Transverse colon (tissue), 4 donors: ENCODE measurements around the gene GAA. TPM values are rescaled to one million over a fixed set of nuclear protein-coding genes. Genes with fewer than 3 reads are reported as not detected.

Source experiments
- DNase-seq: peaks from one replicate; pipeline ENCODE4 v3.0.0-alpha.2; 2019
- H3K27ac ChIP-seq, 4 donors: fragments of 200-600 bp; sonication (generic); 2 replicates each; pipeline ENCODE4 v1.5.1; 2016 to 2018; ENCODE audit warnings: inconsistent platforms in 4 of 4
- H3K27me3 ChIP-seq: fragments of 200-600 bp; sonication (generic); 2 replicates; pipeline ENCODE4 v1.5.1; 2017; ENCODE audit warnings: inconsistent platforms
- H3K36me3 ChIP-seq, 4 donors: fragments of 200-600 bp; sonication (generic); 2 replicates each; pipeline ENCODE4 v1.5.1; 2017 to 2019; ENCODE audit warnings: inconsistent platforms in 4 of 4
- H3K4me1 ChIP-seq, 4 donors: fragments of 200-600 bp; sonication (generic); 2 replicates each; pipeline ENCODE4 v1.5.1; 2017 to 2020; ENCODE audit warnings: inconsistent platforms in 4 of 4
- H3K4me3 ChIP-seq, 4 donors: fragments of 200-600 bp; sonication (generic); 1 replicate in 1 of 4; 2 replicates in 3 of 4; pipeline versions ENCODE4 v1.5.1 to v1.6.1; 2017 to 2019; ENCODE audit warnings: inconsistent platforms in 4 of 4
- H3K9me3 ChIP-seq, 2 donors: fragments of 200-600 bp; sonication (generic); 2 replicates each; pipeline ENCODE4 v1.5.1; 2017 to 2019; ENCODE audit warnings: inconsistent platforms in 2 of 2
- CTCF ChIP-seq, 5 experiments: fragments of 200-600 bp in 3 of 5; fragments of 450-650 bp in 2 of 5; sonication (generic) in 3 of 5; IDR thresholded peaks; 1 replicate in 2 of 5; 2 replicates in 3 of 5; pipeline ENCODE4 v1.5.1; 2016 to 2017; ENCODE audit warnings: antibody characterized with exemption in 5 of 5, inconsistent platforms in 3 of 5, mild to moderate bottlenecking in 2 of 5, moderate library complexity in 1 of 5
- EP300 ChIP-seq: sonication (generic); formaldehyde crosslinking; IDR thresholded peaks from one replicate; pipeline ENCODE4 v1.6.1; 2017; ENCODE audit warnings: antibody characterized with exemption, low read depth
- POLR2A ChIP-seq: fragments of 450-650 bp; IDR thresholded peaks from one replicate; pipeline ENCODE4 v1.6.1; 2016; ENCODE audit warnings: antibody characterized with exemption, mild to moderate bottlenecking, moderate library complexity
- POLR2AphosphoS5 ChIP-seq, 3 donors: sonication (generic); formaldehyde crosslinking; IDR thresholded peaks; one replicate each; pipeline ENCODE4 v1.6.1; 2016; ENCODE audit warnings: antibody characterized with exemption in 3 of 3
- WGBS, 2 donors: methylation state at CpG; one replicate each; pipeline ENCODE4 v1.1.5; 2018; ENCODE audit warnings: low coverage in 1 of 2; 5-methylcytosine and 5-hydroxymethylcytosine counted together
- in situ Hi-C, 4 donors: fragments of 200-750 bp; cut with MboI; loops; one replicate each; pipeline versions ENCODE4 v1.15.0 to v1.15.1; 2017; ENCODE audit warnings: low sequenced_read_pairs in 3 of 4, low pct_ligation_motif_present in 1 of 4, low pct_unique_long_range_greater_than_20kb in 1 of 4
- intact Hi-C: fragments of 100-400 bp; cut with DNase I; formaldehyde crosslinking; loops from one replicate; pipeline ENCODE4 v1.15.1; 2023; ENCODE audit warnings: low total_unique reads
- total RNA-seq, 4 donors: library from RNA; depleted of rRNA; stranded (reverse); fragments of >200 nt; gene quantifications; one replicate each; pipeline ENCODE4 v1.1.0, GENCODE V29; 2016

Gene GAA
- total RNA-seq, 4 donors from 2014 or later = 54.6 to 96.5 (median 81.4) TPM

- Histone ChIP-seq H3K27me3 (no peaks in the 10 kb centered on the region), H3K36me3 (no peaks in the 10 kb centered on the region), H3K4me3 (no peak overlapping the region), H3K27ac (no peak overlapping the region), H3K9me3 (no peaks in the 10 kb centered on the region), H3K4me1 (no peaks in the 10 kb centered on the region)
- in situ Hi-C loops = no loop called here
- TF ChIP-seq POLR2A (no peak), POLR2AphosphoS5 (IDR thresholded peaks at IDR 0.05) (no peak), EP300 (no peak), CTCF (IDR thresholded peaks at IDR 0.05) (no peak)
- DNase-seq = no peak
- intact Hi-C loops = no loop called here
- 89 to 90% methylated on average over 2 to 25 of the region's 31 CpGs for WGBS, 2 donors
Observed at GRCh38 chr17:80117491-80118401, 16.4 kb downstream of the GAA start.

GRCh38 chr17:80118601-80119270 is 17.4 kb downstream of the GAA start:
- TF ChIP-seq POLR2A (no peak), CTCF (IDR thresholded peaks at IDR 0.05) (no peak), EP300 (no peak), POLR2AphosphoS5 (IDR thresholded peaks at IDR 0.05) (no peak)
- H3K27ac ChIP-seq = no peak overlapping the region
- intact Hi-C loops = no loop called here
- H3K9me3 ChIP-seq = no peaks in the 10 kb centered on the region
- 89% methylated on average over 22 of the region's 35 CpGs; no CpG with 5 or more reads in 1 of the 2 donors for WGBS, 2 donors
- H3K36me3 ChIP-seq = no peaks in the 10 kb centered on the region
- H3K27me3 ChIP-seq = no peaks in the 10 kb centered on the region
- no peak overlapping the region for H3K4me3 ChIP-seq
- in situ Hi-C loops = no loop called here
- DNase-seq = no peak
- no peaks in the 10 kb centered on the region for H3K4me1 ChIP-seq

GRCh38 chr17:80119271-80119791 is 17.9 kb downstream of the GAA start:
- Histone ChIP-seq H3K27me3 (no peaks in the 10 kb centered on the region), H3K4me1 (no peaks in the 10 kb centered on the region), H3K4me3 (no peak overlapping the region), H3K9me3 (no peaks in the 10 kb centered on the region), H3K36me3 (no peaks in the 10 kb centered on the region), H3K27ac (no peak overlapping the region)
- no peak for DNase-seq
- intact Hi-C loops = no loop called here
- TF ChIP-seq POLR2AphosphoS5 (IDR thresholded peaks at IDR 0.05) = no peak
- no peak for TF ChIP-seq POLR2A
- no peak for TF ChIP-seq EP300
- TF ChIP-seq CTCF (IDR thresholded peaks at IDR 0.05) = no peak
- 89 to 100% methylated on average over 4 to 24 of the region's 24 CpGs for WGBS, 2 donors
- in situ Hi-C loops = no loop called here

GRCh38 chr17:80119839-80120238 is 18.5 kb downstream of the GAA start:
- 85 to 90% methylated on average over 7 to 9 of the region's 9 CpGs for WGBS, 2 donors
- no peaks in the 10 kb centered on the region for H3K36me3 ChIP-seq
- H3K4me1 ChIP-seq = no peaks in the 10 kb centered on the region
- intact Hi-C loops (no loop called here), in situ Hi-C loops (no loop called here)
- TF ChIP-seq POLR2AphosphoS5 (IDR thresholded peaks at IDR 0.05) = no peak
- no peak for TF ChIP-seq CTCF (IDR thresholded peaks at IDR 0.05)
- TF ChIP-seq EP300 = no peak
- no peak for TF ChIP-seq POLR2A
- no peaks in the 10 kb centered on the region for H3K27me3 ChIP-seq
- no peak overlapping the region for H3K4me3 ChIP-seq
- DNase-seq = no peak
- H3K9me3 ChIP-seq = no peaks in the 10 kb centered on the region
- H3K27ac ChIP-seq = no peak overlapping the region
